ENCODE measurements around the gene TRIM44. TPM values are rescaled to one million over a fixed set of nuclear protein-coding genes. Genes with fewer than 3 reads are reported as not detected.

TRIM44 gene
- total RNA-seq, 1 donor from 2014 or later: 62.8 TPM

- no peak overlapping the region for H3K27ac ChIP-seq
- DNase-seq (no peak), ATAC-seq (no peak)
- H3K27me3 ChIP-seq (ENCODE audit: low read depth): no peaks in the 10 kb centered on the region
- TF ChIP-seq CTCF (IDR thresholded peaks at IDR 0.05): no peak
- no peaks in the 10 kb centered on the region for H3K36me3 ChIP-seq
- intact Hi-C loops (cut with DNase I): no loop called here
- no peak overlapping the region for H3K4me3 ChIP-seq
- no peaks in the 10 kb centered on the region for H3K9me3 ChIP-seq
- no peaks in the 10 kb centered on the region for H3K4me1 ChIP-seq
Measured at GRCh38 chr11:35839368-35840161, 177.0 kb downstream of the TRIM44 start.

GRCh38 chr11:35841733-35842132 is 179.2 kb downstream of the TRIM44 start:
- intact Hi-C loops (cut with DNase I): no loop called here
- no peak overlapping the region for H3K27ac ChIP-seq
- H3K27me3 ChIP-seq (ENCODE audit: low read depth): no peaks in the 10 kb centered on the region
- DNase-seq (no peak), ATAC-seq (no peak)
- no peaks in the 10 kb centered on the region for H3K36me3 ChIP-seq
- H3K9me3 ChIP-seq: no peaks in the 10 kb centered on the region
- TF ChIP-seq CTCF (IDR thresholded peaks at IDR 0.05): no peak
- H3K4me1 ChIP-seq: no peaks in the 10 kb centered on the region
- H3K4me3 ChIP-seq: no peak overlapping the region

- no peaks in the 10 kb centered on the region for H3K27me3 ChIP-seq (ENCODE audit: low read depth)
- no peak for DNase-seq
- no peak overlapping the region for H3K27ac ChIP-seq
- no peak for TF ChIP-seq CTCF (IDR thresholded peaks at IDR 0.05)
- no peaks in the 10 kb centered on the region for H3K9me3 ChIP-seq
- H3K36me3 ChIP-seq: no peaks in the 10 kb centered on the region
- intact Hi-C loops (cut with DNase I): no loop called here
- no peak for ATAC-seq
- H3K4me1 ChIP-seq: no peaks in the 10 kb centered on the region
- H3K4me3 ChIP-seq: no peak overlapping the region
Measured at GRCh38 chr11:35842958-35843357, 180.4 kb downstream of the TRIM44 start.

GRCh38 chr11:35844579-35844978 is 182.0 kb downstream of the TRIM44 start:
- no peak for DNase-seq
- ATAC-seq: no peak
- Histone ChIP-seq H3K4me3 (no peak overlapping the region), H3K36me3 (no peaks in the 10 kb centered on the region), H3K27me3 (ENCODE audit: low read depth) (no peaks in the 10 kb centered on the region), H3K27ac (no peak overlapping the region), H3K4me1 (no peaks in the 10 kb centered on the region), H3K9me3 (no peaks in the 10 kb centered on the region)
- no peak for TF ChIP-seq CTCF (IDR thresholded peaks at IDR 0.05)
- intact Hi-C loops (cut with DNase I): no loop called here

- DNase-seq (no peak), ATAC-seq (no peak)
- Histone ChIP-seq H3K27me3 (ENCODE audit: low read depth) (no peaks in the 10 kb centered on the region), H3K36me3 (no peaks in the 10 kb centered on the region), H3K4me1 (no peaks in the 10 kb centered on the region), H3K27ac (no peak overlapping the region), H3K9me3 (no peaks in the 10 kb centered on the region), H3K4me3 (no peak overlapping the region)
- TF ChIP-seq CTCF (IDR thresholded peaks at IDR 0.05): no peak
- intact Hi-C loops (cut with DNase I): no loop called here
Measured at GRCh38 chr11:35845860-35846259, 183.3 kb downstream of the TRIM44 start.
